Inferior parietal cortex (tissue), 1 donor: Measurements from ENCODE around the gene HHIP.

ENCODE experiments used
- DNase-seq: peaks from one replicate; pipeline ENCODE4 v3.0.0-alpha.2; 2016; ENCODE audit errors: extremely low spot score

The HHIP gene

DNA sequence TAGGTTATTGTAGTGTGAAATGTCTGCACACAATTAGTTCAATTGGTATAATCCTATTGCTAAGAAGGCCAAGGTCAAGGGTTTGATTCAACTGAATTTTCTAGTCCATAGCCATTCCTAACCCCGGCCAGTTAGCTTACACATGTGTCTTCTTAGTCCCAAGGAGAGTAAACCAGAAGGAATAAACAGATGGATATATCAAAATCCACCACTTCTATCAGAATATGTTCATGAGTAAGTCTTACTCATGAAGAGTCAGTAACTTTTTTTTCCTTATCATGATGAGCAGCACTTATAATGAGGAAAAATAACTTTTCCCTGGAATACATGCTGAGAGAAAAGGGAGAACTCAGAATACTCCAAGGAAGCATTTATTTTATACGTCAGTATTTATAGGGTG, 9.5 kb downstream of the HHIP start:
- DNase-seq: no peak

DNA sequence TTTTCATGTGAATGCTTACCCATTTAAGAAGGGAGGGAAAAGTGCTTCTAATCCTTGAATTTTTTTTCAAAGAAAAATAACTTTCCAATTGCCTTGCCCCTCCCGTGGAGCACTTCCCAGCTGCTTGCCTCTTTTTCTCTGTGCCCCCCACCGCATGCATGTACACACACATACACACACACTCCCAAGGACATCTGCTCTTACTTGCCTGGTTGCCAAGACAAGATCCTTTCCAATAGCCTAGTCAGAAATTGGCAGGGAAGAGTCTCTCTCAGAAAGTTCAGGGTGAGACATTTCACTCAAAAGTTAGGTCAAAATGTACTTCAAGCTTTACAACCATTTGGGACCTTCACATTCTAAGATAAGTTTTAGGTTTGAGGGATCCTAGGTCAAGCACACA, 10.9 kb downstream of the HHIP start:
- DNase-seq: no peak

DNA sequence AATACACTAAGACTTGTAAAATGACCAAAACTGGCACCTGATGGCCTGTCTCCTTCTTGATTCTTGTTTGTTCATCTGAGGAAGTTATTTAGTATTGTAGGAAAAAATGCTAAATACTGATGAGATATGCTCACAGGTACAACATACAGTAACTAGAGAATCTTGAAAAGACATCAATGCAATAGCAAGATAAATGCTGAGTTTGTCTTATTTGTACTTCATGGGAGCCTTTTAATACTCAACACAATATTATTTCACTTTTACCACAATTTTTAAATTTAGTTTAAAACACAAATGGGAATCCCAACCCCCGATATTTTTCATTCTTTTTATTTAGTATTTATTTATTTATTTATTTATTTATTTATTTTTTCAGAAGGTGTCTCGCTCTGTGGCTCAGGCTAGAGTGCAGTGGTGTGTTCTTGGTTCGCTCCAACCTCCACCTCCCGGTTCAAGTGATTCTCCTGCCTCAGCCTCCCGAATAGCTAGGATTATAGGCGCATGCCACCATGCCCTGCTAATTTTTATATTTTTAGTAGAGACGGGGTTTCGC, 12.1 kb downstream of the HHIP start:
- DNase-seq: no peak

DNA sequence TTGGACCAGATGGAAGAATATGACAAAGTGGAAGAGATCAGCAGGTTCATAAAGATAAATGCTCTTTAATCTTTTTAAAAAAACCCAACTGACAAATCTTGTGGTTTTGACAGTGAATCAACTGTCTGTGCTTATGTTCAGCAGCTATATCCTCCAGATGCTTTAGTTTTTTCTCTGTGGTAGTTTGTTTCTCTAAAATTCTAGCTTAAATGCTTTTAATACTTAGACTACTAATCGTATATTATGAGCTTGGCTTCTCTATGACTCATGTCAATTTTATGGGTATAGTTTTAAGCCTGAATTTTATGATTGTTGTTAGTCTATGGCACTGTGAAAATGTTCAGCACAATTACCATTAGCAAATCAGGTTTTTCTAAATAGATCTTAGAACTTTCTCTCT, 12.9 kb downstream of the HHIP start:
- DNase-seq: no peak

DNA sequence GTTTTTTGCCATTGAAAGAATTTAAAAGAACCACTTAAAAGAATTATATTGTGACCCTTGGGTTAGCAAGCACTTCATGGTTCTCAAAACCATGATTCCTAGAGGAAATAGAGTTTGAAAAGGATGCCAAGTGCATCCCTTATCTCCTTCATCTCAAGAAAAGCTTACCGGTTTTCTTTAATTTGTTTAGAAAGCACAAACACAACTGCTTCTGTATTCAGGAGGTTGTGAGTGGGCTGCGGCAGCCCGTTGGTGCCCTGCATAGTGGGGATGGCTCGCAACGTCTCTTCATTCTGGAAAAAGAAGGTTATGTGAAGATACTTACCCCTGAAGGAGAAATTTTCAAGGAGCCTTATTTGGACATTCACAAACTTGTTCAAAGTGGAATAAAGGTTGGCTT, 13.5 kb downstream of the HHIP start:
- DNase-seq: no peak

DNA sequence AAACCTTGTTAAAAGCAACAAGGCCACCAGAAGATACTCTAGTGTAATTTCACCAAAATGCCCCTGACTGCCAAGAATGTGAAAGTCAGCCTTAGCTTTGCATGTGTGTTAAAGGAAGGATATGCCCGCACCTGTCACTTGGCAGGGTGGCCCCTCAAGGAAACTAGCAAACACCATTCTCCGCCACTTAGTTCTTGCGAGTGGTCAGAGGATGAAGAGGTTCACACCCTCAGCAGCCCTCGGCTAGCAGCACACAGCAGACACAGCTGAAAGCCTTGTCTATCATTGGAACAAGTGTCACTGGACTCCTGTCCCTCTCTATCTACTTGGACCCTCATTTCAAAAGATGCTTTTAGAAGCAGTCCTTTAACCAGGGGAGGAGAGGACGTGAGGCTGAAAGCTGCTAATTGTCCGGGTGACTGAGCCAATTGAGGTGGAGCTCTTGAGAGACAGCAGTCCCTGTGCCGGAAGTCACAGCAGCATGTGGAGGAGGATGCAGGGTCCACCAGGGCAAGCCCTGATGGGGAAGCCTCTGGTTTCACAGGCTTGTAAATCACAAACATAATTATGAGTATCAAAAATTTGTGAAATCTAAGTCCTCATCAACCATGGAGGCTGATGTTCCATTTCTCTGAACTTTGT, 18.0 kb downstream of the HHIP start:
- no peak for DNase-seq

DNA sequence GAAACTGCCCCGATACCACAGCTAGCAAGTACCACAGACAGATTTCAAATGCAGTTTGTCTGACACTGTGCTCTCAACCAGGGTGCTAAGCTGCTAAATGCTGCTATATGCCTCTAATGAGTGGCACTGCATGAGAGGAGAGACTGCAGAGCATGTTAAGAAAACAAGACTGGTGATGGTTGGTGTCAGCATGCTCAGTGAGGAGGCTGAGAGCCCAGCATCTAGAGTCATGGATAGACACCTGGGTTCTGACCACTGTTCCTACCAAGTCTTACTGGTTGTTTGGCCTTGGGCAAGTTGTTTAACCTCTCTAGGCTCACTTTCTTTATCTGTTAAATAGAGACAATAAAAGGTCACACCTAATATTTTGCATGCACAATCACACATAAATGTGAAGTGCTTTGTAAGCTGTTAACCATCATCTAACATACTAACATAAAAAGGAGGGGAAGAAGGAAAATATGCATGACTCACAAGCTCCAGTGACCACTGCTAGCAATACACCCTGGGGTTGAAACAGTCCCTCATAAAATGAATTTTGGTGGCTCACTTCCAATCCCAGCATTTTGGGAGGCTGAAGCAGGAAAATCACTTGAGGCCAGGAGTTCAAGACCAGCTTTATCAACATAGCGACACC, 20.7 kb downstream of the HHIP start:
- no peak for DNase-seq

DNA sequence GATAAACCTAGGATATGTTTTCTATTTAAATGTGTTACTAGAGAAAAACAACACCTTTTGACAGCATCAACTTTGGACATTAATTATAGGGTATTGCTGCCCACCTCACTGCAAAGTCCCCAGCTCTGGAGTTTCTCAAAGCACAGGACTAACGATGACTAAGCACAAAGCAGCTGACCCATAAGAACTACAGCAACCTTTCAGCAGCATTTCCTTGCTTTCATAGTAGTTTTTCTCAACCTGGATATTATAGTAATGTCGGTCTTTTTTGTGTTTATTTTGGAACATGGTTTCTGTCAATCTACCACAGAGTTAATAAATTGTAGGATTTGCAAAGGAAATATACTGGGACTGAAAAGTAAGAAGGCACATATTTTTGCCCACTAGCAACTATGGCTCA, 21.5 kb downstream of the HHIP start:
- DNase-seq: no peak

DNA sequence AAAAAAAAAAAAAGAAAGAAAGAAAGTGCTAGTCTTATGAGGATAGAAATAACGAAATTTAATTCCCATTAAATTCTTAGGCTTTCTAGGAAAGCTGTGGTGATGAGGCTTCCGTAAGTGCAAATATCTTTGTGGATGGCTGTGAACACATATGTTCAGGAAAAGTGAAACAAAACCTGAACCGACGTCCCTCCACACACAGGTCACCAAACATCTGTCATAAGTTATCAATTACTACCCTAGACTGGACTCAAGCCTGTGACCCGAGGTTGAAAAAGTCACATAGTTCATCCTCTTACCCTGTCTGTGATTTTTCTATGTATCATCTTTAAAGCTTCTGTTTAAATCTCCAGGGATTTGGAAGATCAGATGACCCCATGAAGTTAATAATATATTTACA, 24.8 kb downstream of the HHIP start:
- no peak for DNase-seq

DNA sequence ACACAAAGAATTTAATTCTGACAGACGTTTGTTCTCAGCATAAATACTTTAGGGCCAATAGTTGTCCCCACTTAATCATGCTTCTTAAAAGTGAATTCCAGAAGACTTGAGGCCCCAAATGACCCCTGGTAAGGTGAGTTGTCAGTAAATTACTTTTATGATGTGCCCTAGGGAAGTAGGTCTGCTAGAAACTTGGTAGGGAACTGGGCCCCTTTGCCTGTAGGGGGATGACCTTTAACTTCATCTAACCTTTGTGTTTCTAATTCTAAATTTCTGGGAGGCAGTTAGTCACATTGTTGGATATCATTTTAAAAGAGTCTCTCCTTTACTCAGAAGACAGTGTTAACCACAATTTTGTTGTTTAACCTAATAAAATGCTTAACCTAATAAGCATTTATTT, 28.8 kb downstream of the HHIP start:
- DNase-seq: no peak

DNA sequence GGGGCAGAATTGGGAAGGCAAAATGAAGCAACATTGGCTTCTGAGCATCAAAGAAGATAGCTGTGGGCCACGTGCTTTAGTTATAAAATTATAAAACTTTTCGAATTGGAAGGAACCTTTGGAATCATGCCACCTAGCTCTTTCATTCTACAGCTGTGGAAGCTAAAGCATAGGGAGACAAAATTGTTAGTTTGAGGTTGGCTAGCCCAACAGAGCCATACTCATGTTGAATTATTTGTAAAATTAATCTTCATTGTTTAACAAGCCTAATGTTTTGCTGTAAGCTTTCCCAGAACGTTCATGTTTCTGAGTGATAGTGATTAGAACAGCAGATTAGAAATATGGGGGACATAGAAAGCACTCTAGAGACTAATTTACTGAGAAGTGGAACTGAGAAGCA, 35.9 kb downstream of the HHIP start:
- DNase-seq: no peak

DNA sequence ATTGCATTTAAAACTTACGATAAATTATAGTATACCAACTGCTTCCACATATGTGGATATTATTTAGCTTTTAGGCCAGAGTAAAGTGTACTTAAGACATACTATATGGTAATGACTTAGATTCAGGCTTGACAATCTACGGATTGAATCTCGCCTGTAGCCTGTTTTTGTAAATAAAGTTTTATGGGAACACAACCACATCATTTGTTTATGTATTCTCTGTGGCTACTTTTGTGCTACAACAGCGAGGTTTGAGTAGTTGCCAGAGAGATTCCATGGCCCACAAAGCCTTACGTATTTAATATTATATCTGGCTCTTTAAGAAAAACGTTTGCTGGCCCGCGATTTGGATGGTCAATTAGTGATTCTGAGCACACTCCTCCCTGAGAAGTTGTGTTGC, 37.6 kb downstream of the HHIP start:
- DNase-seq: no peak

DNA sequence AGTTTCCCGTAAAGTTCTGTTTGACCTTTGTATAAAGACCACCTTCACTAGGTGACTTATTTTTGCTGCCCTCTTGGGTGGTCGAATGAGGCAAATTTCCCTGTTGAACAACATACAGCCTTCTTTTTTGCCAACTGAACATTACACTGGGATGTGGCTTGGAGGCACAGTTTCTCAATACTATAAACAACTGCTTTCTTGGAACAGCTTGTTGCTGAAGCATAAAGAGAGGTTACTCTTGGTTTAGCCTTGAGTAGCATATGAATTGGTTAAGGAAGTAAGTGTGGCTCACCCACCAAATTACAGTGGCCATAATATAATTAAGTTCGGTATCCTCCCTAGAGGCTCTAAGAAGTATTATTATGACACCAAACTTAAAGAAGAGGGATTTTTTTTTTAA, 40.0 kb downstream of the HHIP start:
- no peak for DNase-seq

DNA sequence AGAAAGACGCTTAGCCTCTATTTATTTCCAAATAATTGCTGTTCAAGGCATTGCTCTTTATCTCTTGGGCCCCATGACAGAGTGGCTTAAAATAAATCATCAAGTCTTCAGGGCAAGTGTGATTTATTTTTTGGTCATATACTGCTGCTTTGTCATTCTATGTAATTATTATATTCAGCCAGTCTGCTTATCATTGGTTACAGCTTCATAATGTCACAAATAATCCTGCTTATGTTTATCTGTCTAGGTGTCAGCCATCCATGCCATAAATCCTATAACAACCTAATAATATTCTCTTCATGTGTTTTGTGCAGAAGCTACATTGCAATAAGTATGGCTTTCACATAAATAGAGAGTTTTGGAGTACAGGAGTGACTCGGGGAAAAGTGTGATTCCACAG, 41.0 kb downstream of the HHIP start:
- DNase-seq: no peak

DNA sequence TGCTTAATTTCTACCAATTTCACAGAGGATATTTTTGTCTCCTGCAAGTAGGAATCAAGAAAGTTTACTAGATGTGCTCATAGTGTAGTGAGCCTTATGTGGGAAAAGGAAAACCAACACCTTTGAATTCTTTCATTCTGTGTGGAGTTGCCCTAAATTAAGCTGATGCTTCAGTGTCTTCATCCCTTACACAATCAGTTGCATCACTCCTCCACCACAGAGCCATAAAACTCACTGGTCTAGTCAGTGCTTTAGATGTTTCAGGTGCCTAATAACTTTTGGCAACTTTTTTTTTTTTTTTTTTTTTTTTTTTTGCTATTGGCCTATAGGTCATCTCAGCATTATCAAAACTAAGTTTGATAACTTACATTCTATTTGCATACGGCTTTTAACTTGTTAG, 41.5 kb downstream of the HHIP start:
- DNase-seq: no peak

DNA sequence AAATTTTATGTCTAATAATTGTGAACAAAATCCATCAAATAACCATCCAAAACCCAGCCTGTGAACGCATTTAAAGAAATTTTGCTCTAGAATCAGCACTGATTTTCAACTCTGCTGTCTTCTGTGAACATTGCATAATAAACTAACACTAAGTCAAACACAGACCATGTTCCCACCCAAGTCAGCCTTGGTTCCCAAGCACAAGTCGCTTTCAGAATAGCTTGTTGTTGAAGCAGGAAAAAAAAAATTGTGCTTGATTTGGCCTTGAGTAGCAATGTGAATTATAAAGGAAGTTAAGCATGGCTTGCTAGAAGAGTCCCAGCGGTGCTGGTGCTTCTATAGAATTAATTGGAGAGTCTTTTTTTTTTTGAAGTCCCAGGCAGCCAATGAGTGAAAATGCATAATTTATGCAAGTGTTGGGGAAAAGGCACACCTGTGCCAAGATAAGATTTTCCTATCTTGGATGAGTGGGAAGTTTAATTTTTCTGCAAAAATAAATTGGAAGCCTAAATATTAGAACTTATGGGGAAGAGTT, 42.1 kb downstream of the HHIP start:
- DNase-seq: no peak

DNA sequence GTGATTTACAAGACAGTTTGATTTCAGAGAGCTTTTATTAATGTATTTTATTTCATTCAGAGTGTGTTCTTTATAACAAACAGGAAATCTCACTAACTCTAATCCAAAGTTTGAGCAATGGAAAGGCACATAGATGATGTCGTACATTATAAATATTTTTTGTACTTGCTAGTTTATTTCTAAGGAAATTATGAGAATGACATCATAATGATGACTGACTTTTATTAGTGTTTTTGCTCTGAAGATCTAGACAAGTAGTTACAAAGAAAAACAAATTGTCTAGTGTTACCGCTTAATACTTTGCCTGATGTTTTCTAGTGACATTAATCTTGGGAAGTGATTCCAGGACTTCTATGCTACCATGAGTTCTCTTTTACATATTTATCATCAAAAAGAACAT, 43.2 kb downstream of the HHIP start:
- DNase-seq: no peak

DNA sequence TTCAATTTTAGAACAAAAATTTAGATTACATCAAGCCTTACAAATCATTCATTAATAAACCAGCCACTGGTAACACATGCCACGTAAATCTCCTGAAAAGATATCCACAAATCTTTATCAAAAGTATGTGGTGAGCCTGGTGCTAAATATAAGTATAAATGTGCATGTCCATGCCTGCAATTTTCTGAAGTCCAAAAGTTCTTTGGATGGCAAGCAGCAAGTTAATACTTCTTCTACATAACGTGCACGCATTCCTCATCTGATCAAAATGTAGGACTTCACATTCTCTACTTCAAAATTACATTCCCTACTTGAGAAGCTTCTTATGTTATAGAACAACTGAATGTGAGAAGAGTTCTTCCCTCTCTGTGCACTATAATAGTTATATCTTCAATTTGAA, 49.8 kb downstream of the HHIP start:
- DNase-seq: no peak

DNA sequence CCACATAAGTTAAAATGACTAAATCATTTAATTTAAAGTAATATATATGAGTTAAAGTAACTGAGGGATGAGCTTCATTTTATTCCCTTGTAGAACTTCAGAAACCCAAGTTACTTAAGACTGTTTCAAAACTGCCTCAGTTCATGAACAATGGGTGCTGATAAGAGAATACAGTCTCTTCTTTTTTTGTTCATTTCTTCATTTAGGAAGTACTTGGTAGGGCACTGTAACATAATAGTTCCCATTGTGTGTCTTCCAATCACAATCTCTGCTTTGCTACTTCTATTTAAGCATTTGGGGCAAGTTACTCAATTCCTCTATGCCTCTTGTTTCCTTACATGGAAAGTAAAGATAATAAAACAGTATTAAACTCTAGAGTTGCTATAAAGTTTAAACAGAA, 50.4 kb downstream of the HHIP start:
- no peak for DNase-seq

DNA sequence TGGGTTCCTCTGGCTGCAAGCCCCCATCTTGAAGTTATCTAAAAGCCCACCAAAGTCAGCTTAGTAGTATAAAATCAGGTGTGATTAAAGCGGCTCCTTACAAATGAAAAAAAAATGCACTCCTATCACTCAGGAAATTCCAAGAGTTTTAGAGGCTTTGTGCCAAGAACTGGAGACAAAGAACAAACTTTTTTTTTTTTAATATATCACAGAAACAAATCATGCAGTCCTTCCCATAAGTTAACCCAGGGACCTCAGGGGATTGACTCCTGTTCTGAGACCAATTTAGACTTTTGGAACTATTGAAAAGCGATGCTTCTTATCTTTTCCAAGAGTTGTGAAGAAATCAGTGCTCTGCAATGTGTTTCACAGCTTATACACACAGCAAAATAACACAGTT, 53.6 kb downstream of the HHIP start:
- no peak for DNase-seq

DNA sequence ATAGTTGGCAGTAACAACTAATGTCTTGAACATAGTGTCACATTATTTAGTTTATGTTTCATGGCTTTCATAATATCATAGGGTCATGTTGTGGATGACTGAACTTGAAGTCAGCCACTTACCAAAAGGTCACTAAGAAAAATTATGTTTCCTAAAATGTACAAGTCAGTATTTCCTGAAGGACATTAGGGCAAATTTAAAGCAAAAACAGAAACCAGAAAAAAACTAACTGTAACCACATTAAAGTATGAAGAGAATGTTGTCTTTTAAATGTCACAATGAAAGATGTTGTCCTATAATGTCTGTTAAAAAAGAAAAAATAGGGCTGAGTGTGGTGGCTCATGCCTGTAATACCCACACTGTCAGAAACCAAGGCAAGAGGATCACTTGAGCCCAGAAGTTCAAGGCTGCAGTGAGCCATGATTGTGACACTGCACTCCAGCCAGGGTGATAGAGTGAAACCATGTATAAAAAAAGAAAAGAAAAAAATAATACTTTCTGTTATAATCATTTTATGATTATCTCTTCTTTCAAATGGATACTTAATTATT, 55.8 kb downstream of the HHIP start:
- DNase-seq: no peak

DNA sequence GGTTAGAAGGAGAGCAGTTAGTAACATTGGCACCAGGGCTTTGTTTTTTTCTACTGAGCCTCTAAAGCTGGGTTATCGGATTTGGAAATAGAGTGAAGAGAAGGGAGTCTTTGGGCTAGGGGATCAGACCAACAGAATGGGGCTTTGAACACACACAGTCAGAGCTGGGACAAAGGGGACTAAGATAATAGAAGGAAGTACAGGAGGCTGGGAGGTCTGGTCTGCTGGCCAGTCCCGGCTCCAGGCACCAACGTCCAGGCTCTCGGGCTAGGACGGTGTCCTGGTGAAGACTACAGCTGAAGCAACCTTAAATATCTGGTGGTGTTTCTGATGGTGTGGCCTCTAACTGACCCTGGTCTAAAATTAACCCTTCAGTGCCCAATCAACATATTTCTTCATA, 57.5 kb downstream of the HHIP start:
- DNase-seq: no peak
